Measurements from ENCODE around the gene PARD3B. TPM values are rescaled to one million over a fixed set of nuclear protein-coding genes. Genes with fewer than 3 reads are reported as not detected.

Gene PARD3B
- total RNA-seq, 4 donors from 2014 or later, result 21.8 to 85.6 (median 36.1) TPM

- H3K4me1 ChIP-seq, result no peaks in the 10 kb centered on the region
- no peaks in the 10 kb centered on the region for H3K27me3 ChIP-seq
- H3K27ac ChIP-seq, result no peak overlapping the region
- DNase-seq, result no peak
- H3K36me3 ChIP-seq, result no peaks in the 10 kb centered on the region
- no peak overlapping the region for H3K4me3 ChIP-seq
- no peaks in the 10 kb centered on the region for H3K9me3 ChIP-seq
- intact Hi-C loops (cut with DNase I; ENCODE audit: low total_unique reads), result no loop called here
- TF ChIP-seq, protein P1, sequence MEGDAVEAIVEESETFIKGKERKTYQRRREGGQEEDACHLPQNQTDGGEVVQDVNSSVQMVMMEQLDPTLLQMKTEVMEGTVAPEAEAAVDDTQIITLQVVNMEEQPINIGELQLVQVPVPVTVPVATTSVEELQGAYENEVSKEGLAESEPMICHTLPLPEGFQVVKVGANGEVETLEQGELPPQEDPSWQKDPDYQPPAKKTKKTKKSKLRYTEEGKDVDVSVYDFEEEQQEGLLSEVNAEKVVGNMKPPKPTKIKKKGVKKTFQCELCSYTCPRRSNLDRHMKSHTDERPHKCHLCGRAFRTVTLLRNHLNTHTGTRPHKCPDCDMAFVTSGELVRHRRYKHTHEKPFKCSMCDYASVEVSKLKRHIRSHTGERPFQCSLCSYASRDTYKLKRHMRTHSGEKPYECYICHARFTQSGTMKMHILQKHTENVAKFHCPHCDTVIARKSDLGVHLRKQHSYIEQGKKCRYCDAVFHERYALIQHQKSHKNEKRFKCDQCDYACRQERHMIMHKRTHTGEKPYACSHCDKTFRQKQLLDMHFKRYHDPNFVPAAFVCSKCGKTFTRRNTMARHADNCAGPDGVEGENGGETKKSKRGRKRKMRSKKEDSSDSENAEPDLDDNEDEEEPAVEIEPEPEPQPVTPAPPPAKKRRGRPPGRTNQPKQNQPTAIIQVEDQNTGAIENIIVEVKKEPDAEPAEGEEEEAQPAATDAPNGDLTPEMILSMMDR (IDR thresholded peaks at IDR 0.05), result no peak
- no peak for TF ChIP-seq POLR2A (IDR thresholded peaks at IDR 0.05)
Observed at GRCh38 chr2:204964414-204964813, 419.1 kb downstream of the PARD3B start.

DNA sequence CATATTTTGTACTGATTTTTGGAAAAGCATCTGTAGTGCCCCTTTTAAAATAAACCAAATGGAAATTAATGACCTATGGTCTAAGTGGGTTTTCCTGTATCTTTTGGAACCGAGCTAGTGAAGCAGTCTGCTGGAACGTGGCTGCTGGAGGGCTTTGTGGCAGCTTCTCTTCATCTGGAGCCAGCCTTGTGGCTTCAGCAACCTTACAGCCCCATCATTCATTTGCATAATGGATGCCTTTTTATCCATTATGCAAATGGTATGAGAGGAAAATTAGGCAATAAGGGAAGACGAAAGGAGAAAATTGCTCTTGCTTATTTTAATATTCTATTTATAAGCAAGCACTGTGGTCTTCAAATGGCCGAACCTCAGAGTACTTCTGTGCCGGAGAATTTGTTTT, 421.0 kb downstream of the PARD3B start:
- Histone ChIP-seq H3K4me3 (no peak overlapping the region), H3K27ac (no peak overlapping the region), H3K9me3 (no peaks in the 10 kb centered on the region), H3K4me1 (no peaks in the 10 kb centered on the region), H3K36me3 (no peaks in the 10 kb centered on the region), H3K27me3 (no peaks in the 10 kb centered on the region)
- TF ChIP-seq, protein P1 (IDR thresholded peaks at IDR 0.05), result no peak
- no peak for TF ChIP-seq POLR2A (IDR thresholded peaks at IDR 0.05)
- intact Hi-C loops (cut with DNase I; ENCODE audit: low total_unique reads), result no loop called here
- no peak for DNase-seq

DNA sequence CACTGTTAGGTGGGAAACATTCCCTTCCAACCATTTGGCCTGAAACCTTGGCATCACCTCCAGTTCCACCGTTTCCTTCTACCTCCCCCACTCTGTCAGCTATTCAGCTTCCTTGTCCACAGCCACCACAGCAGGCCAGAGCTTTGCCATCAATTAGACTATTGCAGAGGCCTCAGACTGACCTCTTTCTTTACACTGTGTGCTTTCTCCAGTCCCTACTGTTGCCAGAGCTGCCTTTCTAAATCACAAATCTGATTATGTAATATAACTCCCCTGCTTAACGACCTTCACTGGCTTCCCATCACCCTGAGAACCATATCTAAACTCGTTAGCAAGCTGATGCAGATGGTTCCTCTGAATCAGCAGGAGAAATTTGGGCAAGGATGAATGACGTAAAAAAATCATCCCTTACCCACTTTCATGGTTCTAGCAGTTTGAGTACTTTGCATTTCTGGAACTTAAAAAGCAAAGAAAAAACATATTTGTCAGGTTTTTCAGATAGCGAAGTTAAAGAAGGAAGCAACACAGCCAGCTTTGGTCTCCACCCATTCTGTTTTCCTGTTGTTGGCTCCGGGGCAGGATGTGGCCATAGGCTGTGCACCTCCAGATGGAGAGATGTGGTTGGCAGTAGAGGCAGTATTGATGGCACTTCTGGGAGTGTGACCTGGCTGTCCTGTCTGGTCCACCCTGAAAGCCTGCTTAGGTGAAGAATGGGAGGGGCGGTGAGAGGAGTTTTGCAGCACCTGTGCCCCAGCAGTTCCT, 422.1 kb downstream of the PARD3B start:
- no peaks in the 10 kb centered on the region for H3K4me1 ChIP-seq
- intact Hi-C loops (cut with DNase I; ENCODE audit: low total_unique reads), result no loop called here

GRCh38 chr2:204971206-204971907, 426.1 kb downstream of the PARD3B start:
- no peak overlapping the region for H3K27ac ChIP-seq
- H3K4me3 ChIP-seq, result no peak overlapping the region
- no peaks in the 10 kb centered on the region for H3K9me3 ChIP-seq
- H3K36me3 ChIP-seq, result no peaks in the 10 kb centered on the region
- H3K27me3 ChIP-seq, result no peaks in the 10 kb centered on the region
- intact Hi-C loops (cut with DNase I; ENCODE audit: low total_unique reads), result no loop called here
- no peak for DNase-seq
- TF ChIP-seq, protein P1 (IDR thresholded peaks at IDR 0.05), result no peak
- TF ChIP-seq POLR2A (IDR thresholded peaks at IDR 0.05), result no peak
- H3K4me1 ChIP-seq, result no peaks in the 10 kb centered on the region

More for the DNA sequence above, 422.1 kb downstream of the PARD3B start:
- TF ChIP-seq, protein P1 (IDR thresholded peaks at IDR 0.05), result no peak
- no peak for TF ChIP-seq POLR2A (IDR thresholded peaks at IDR 0.05)
- no peaks in the 10 kb centered on the region for H3K9me3 ChIP-seq
- DNase-seq, result peak in 1 of 2 donors; percentile 32
- no peak overlapping the region for H3K4me3 ChIP-seq
- no peaks in the 10 kb centered on the region for H3K36me3 ChIP-seq
- H3K27ac ChIP-seq, result no peak overlapping the region
- H3K27me3 ChIP-seq, result no peaks in the 10 kb centered on the region

- no peaks in the 10 kb centered on the region for H3K27me3 ChIP-seq
- no peak for DNase-seq
- TF ChIP-seq, protein P1 (IDR thresholded peaks at IDR 0.05), result no peak
- TF ChIP-seq POLR2A (IDR thresholded peaks at IDR 0.05), result no peak
- H3K4me3 ChIP-seq, result no peak overlapping the region
- H3K4me1 ChIP-seq, result no peaks in the 10 kb centered on the region
- intact Hi-C loops (cut with DNase I; ENCODE audit: low total_unique reads), result no loop called here
- no peaks in the 10 kb centered on the region for H3K9me3 ChIP-seq
- no peaks in the 10 kb centered on the region for H3K36me3 ChIP-seq
- H3K27ac ChIP-seq, result no peak overlapping the region
Observed at GRCh38 chr2:204972161-204972560, 426.9 kb downstream of the PARD3B start.
